ENCODE measurements around the gene PRRX2. TPM values are rescaled to one million over a fixed set of nuclear protein-coding genes. Genes with fewer than 3 reads are reported as not detected.

The PRRX2 gene
- total and polyA plus RNA-seq, 2 of the 13 experiments (the other 11 are each of a cell fraction or from before 2014, with no cell fraction given), result 0.05 TPM; not detected in 1

- TF ChIP-seq IKZF5 (CRISPR knock-in tag; IDR thresholded peaks at IDR 0.05), result 0 out of 2 replicates have a peak, but pooled peaks have one; percentile 13
- TF ChIP-seq JUNB (CRISPR knock-in tag; IDR thresholded peaks at IDR 0.05; ENCODE audit: borderline replicate concordance), result no peak
- TF ChIP-seq YEATS4 (CRISPR knock-in tag; IDR thresholded peaks at IDR 0.05; ENCODE audit: borderline replicate concordance), result peak; percentile 85; the same call in 1 of the 2 replicates
- TF ChIP-seq GATA4 (IDR thresholded peaks at IDR 0.05; ENCODE audit: borderline replicate concordance, low read depth), result peak; percentile 70; the same call in 1 of the 2 replicates
- peak; percentile 7; the same call in 1 of the 2 replicates for TF ChIP-seq ZIK1 (CRISPR knock-in tag; IDR thresholded peaks at IDR 0.05; ENCODE audit: borderline replicate concordance, low read depth)
- peak; percentile 81 for TF ChIP-seq THAP11 (CRISPR knock-in tag; IDR thresholded peaks at IDR 0.05)
- peak; percentile 77 for TF ChIP-seq ARNT2 (CRISPR knock-in tag; IDR thresholded peaks at IDR 0.05; ENCODE audit: low read depth)
- TF ChIP-seq FIP1L1 (IDR thresholded peaks at IDR 0.05; ENCODE audit: borderline replicate concordance, insufficient read depth, low read depth, low read length), result peak; percentile 35; the same call in 1 of the 2 replicates
- TF ChIP-seq ARID4A (CRISPR knock-in tag; IDR thresholded peaks at IDR 0.05; ENCODE audit: borderline replicate concordance), result peak; percentile 90
- peak; percentile 15 for TF ChIP-seq XRCC5 (optimal IDR thresholded peaks at IDR 0.05; ENCODE audit: low read length)
- TF ChIP-seq PBX3 (CRISPR knock-in tag; IDR thresholded peaks at IDR 0.05; ENCODE audit: borderline replicate concordance), result 0 out of 2 replicates have a peak, but pooled peaks have one; percentile 32
- peak; percentile 50; the same call in 1 of the 2 replicates for TF ChIP-seq ZBTB2 (CRISPR knock-in tag; IDR thresholded peaks at IDR 0.05; ENCODE audit: low read depth)
- TF ChIP-seq CAMTA2 (CRISPR knock-in tag; IDR thresholded peaks at IDR 0.05; ENCODE audit: borderline replicate concordance), result 0 out of 2 replicates have a peak, but pooled peaks have one; percentile 78
These were observed 39.3 kb upstream of the PRRX2 start, which contains the start of gene NTMT1 (continued) for GRCh38 chr9:129626079-129626624.

All from HepG2 (cell line).